ENCODE results near the gene GJC2. TPM values are rescaled to one million over a fixed set of nuclear protein-coding genes. Genes with fewer than 3 reads are reported as not detected.

GJC2 gene
- total RNA-seq, 1 experiment from 2014 or later = 1.6 TPM

- no peaks in the 10 kb centered on the region for H3K4me1 ChIP-seq (ENCODE audit: insufficient read depth, low read length)
- no peak overlapping the region for H3K18ac ChIP-seq (ENCODE audit: insufficient read length, low read depth, low read length)
- no CpG with 5 or more reads among the region's 8 CpGs for WGBS (ENCODE audit: extremely low coverage, insufficient read length, low lambda C conversion rate)
- H2BK5ac ChIP-seq (ENCODE audit: insufficient read length, low read length) = no peak overlapping the region
- no peak overlapping the region for H2BK15ac ChIP-seq (ENCODE audit: low read depth, low read length)
- no peaks in the 10 kb centered on the region for H3K79me1 ChIP-seq (ENCODE audit: insufficient read depth, low read depth, low read length, poor library complexity, severe bottlenecking)
- no peak overlapping the region for H3K23ac ChIP-seq (ENCODE audit: insufficient read length, low read depth, low read length)
- Mint-ChIP-seq H3K9me3 (no peaks in the 10 kb centered on the region), H3K36me3 (ENCODE audit: insufficient read depth in 1 of 3, low read depth in 3 of 3) (no peaks in the 10 kb centered on the region), H3K4me3 (no peak overlapping the region), H3K27ac (no peak overlapping the region; a peak in 1 of 7 replicates), H3K4me1 (peaks cover 2% of the 10 kb centered on the region in 2 experiments; a peak in 2 of 4 replicates), H3K27me3 (ENCODE audit: low read depth) (peaks cover 33% of the 10 kb centered on the region)
- H3K27ac ChIP-seq (ENCODE audit: insufficient read length, low read depth, low read length) = no peak overlapping the region
- no peak overlapping the region for H3T11ph ChIP-seq (ENCODE audit: low read length)
- H4K91ac ChIP-seq (ENCODE audit: insufficient read length, low read depth, low read length) = no peak overlapping the region
- H3K56ac ChIP-seq (ENCODE audit: insufficient read length, low read depth, low read length) = no peak overlapping the region
- DNase-seq = no peak
- no peak overlapping the region for H2BK12ac ChIP-seq (ENCODE audit: insufficient read length, low read depth, low read length)
- H3K4me2 ChIP-seq (ENCODE audit: insufficient read depth, insufficient read length, low read length) = no peak overlapping the region
- H2BK120ac ChIP-seq (ENCODE audit: low read depth, low read length, poor library complexity, severe bottlenecking) = no peak overlapping the region
- no peak overlapping the region for H3K9ac ChIP-seq (ENCODE audit: extremely low read depth, insufficient read length, low read length)
- H4K5ac ChIP-seq (ENCODE audit: insufficient read length, low read depth, low read length) = no peak overlapping the region
- no peaks in the 10 kb centered on the region; the same call in 1 of the 2 replicates for H3K27me3 ChIP-seq (ENCODE audit: insufficient read depth, low read length)
- H3K4ac ChIP-seq (ENCODE audit: low read depth, low read length) = no peak overlapping the region
- H3K9me3 ChIP-seq (ENCODE audit: control insufficient read depth, low read depth, low read length) = no peaks in the 10 kb centered on the region
- no peaks in the 10 kb centered on the region for H3K23me2 ChIP-seq (ENCODE audit: insufficient read length, low read depth, low read length, poor library complexity, severe bottlenecking)
- TF ChIP-seq, protein P1, sequence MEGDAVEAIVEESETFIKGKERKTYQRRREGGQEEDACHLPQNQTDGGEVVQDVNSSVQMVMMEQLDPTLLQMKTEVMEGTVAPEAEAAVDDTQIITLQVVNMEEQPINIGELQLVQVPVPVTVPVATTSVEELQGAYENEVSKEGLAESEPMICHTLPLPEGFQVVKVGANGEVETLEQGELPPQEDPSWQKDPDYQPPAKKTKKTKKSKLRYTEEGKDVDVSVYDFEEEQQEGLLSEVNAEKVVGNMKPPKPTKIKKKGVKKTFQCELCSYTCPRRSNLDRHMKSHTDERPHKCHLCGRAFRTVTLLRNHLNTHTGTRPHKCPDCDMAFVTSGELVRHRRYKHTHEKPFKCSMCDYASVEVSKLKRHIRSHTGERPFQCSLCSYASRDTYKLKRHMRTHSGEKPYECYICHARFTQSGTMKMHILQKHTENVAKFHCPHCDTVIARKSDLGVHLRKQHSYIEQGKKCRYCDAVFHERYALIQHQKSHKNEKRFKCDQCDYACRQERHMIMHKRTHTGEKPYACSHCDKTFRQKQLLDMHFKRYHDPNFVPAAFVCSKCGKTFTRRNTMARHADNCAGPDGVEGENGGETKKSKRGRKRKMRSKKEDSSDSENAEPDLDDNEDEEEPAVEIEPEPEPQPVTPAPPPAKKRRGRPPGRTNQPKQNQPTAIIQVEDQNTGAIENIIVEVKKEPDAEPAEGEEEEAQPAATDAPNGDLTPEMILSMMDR (conservative IDR thresholded peaks at IDR 0.05) = no peak
- H2AK5ac ChIP-seq (ENCODE audit: insufficient read length, low read length) = no peak overlapping the region
- no peak overlapping the region for H4K8ac ChIP-seq (replicated peaks; ENCODE audit: insufficient read length, low read depth, low read length)
- H4K20me1 ChIP-seq (ENCODE audit: control insufficient read depth, insufficient read depth, insufficient read length) = no peaks in the 10 kb centered on the region
- H2BK20ac ChIP-seq (ENCODE audit: low read depth, low read length, poor library complexity, severe bottlenecking) = no peak overlapping the region
- no peaks in the 10 kb centered on the region for H3K79me2 ChIP-seq (ENCODE audit: insufficient read depth, low read length)
- no peak overlapping the region for H3K14ac ChIP-seq (ENCODE audit: insufficient read depth, low read length)
- no peak overlapping the region for H2AFZ ChIP-seq (ENCODE audit: low read length)
These were observed 57.7 kb downstream of the GJC2 start for GRCh38 chr1:228207381-228207810.

All from H9 (cell line).